Measurements from ENCODE around the gene JCHAIN. TPM values are rescaled to one million over a fixed set of nuclear protein-coding genes. Genes with fewer than 3 reads are reported as not detected.

The JCHAIN gene
- total and polyA plus RNA-seq, 9 of the 15 experiments (the other 6 are each of a cell fraction or from before 2014, with no cell fraction given) = 0.04 to 0.68 (median 0.26) TPM; not detected in 5

GRCh38 chr4:70627620-70628019, 38.7 kb downstream of the JCHAIN start (continued):
- TF ChIP-seq RAD51 (IDR thresholded peaks at IDR 0.05; ENCODE audit: borderline replicate concordance, low read depth) (no peak), MED1 (CRISPR knock-in tag; IDR thresholded peaks at IDR 0.05; ENCODE audit: borderline replicate concordance) (no peak), MBD2 (IDR thresholded peaks at IDR 0.05; ENCODE audit: borderline replicate concordance, low read depth) (no peak), MAFK (IDR thresholded peaks at IDR 0.05; ENCODE audit: low read length) (peak; percentile 52; the same call in 1 of the 2 replicates), TAF1 (IDR thresholded peaks at IDR 0.05; ENCODE audit: control insufficient read depth, extremely low read depth, insufficient read depth, low read length, severe bottlenecking) (no peak), IRF9 (tag; IDR thresholded peaks at IDR 0.05) (no peak), MCM3 (IDR thresholded peaks at IDR 0.05) (no peak), TCF7L2 (IDR thresholded peaks at IDR 0.05; ENCODE audit: low read depth, low read length) (no peak), MAFF (IDR thresholded peaks at IDR 0.05; ENCODE audit: low read length) (peak; percentile 66; the same call in 1 of the 2 replicates), HNRNPLL (IDR thresholded peaks at IDR 0.05; ENCODE audit: low read depth, low read length, poor library complexity, severe bottlenecking) (no peak), TCFL5 (CRISPR knock-in tag; conservative IDR thresholded peaks at IDR 0.05) (no peak), ZFP1 (CRISPR knock-in tag; IDR thresholded peaks at IDR 0.05) (no peak), SMARCC2 (IDR thresholded peaks at IDR 0.05; ENCODE audit: low read depth) (no peak), C11orf30 (IDR thresholded peaks at IDR 0.05; ENCODE audit: low read depth) (peak; percentile 87), FOXO4 (CRISPR knock-in tag; IDR thresholded peaks at IDR 0.05) (no peak), HSF4 (CRISPR knock-in tag; IDR thresholded peaks at IDR 0.05; ENCODE audit: borderline replicate concordance) (no peak), STAT5A (IDR thresholded peaks at IDR 0.05; ENCODE audit: borderline replicate concordance, low read length) (no peak), MEIS2 (IDR thresholded peaks at IDR 0.05; ENCODE audit: partially characterized antibody) (no peak), HBP1 (CRISPR knock-in tag; IDR thresholded peaks at IDR 0.05) (no peak), TARDBP (IDR thresholded peaks at IDR 0.05) (no peak), ZNF121 (CRISPR knock-in tag; conservative IDR thresholded peaks at IDR 0.05) (no peak), ZNF316 (IDR thresholded peaks at IDR 0.05) (peak; percentile 86), CXXC5 (CRISPR knock-in tag; IDR thresholded peaks at IDR 0.05) (no peak), ZNF239 (CRISPR knock-in tag; IDR thresholded peaks at IDR 0.05) (no peak), ZNF354B (CRISPR knock-in tag; IDR thresholded peaks at IDR 0.05) (no peak), EZH2 (IDR thresholded peaks at IDR 0.05; ENCODE audit: borderline replicate concordance, low read depth, low read length) (no peak)
